Gastrocnemius medialis (tissue), 4 donors: Measurements from ENCODE around the gene NAV2. TPM values are rescaled to one million over a fixed set of nuclear protein-coding genes. Genes with fewer than 3 reads are reported as not detected.

ENCODE experiments used
- ATAC-seq, 2 donors: fragments of 150-250 bp; one replicate each; pipeline ENCODE4 v1.9.1; 2016
- DNase-seq, 2 donors: peaks; one replicate each; pipeline ENCODE4 v3.0.0-alpha.2; 2019
- H3K27ac ChIP-seq, 4 donors: fragments of 200-600 bp; sonication (generic); 1 replicate in 1 of 4; 2 replicates in 3 of 4; pipeline ENCODE4 v1.5.1; 2016 to 2018; ENCODE audit warnings: mild to moderate bottlenecking in 2 of 4, moderate library complexity in 1 of 4
- H3K27me3 ChIP-seq, 3 donors: fragments of 200-600 bp; sonication (generic) in 2 of 3; 1 replicate in 1 of 3; 2 replicates in 2 of 3; pipeline versions ENCODE4 v1.5.1 to v1.6.0; 2016 to 2019; ENCODE audit warnings: mild to moderate bottlenecking in 1 of 3, moderate library complexity in 1 of 3
- H3K36me3 ChIP-seq, 2 donors: fragments of 200-600 bp; sonication (generic) in 1 of 2; one replicate each; pipeline ENCODE4 v1.5.1; 2017 to 2018
- H3K4me1 ChIP-seq, 2 donors: fragments of 200-600 bp; sonication (generic) in 1 of 2; one replicate each; pipeline ENCODE4 v1.5.1; 2016 to 2017; ENCODE audit warnings: mild to moderate bottlenecking in 2 of 2
- H3K4me3 ChIP-seq, 4 donors: fragments of 200-600 bp; sonication (generic) in 3 of 4; 1 replicate in 1 of 4; 2 replicates in 3 of 4; pipeline ENCODE4 v1.5.1; 2016 to 2019; ENCODE audit warnings: mild to moderate bottlenecking in 2 of 4
- H3K9me3 ChIP-seq, 3 donors: fragments of 200-600 bp; sonication (generic) in 2 of 3; 1 replicate in 1 of 3; 2 replicates in 2 of 3; pipeline ENCODE4 v1.5.1; 2016 to 2019
- POLR2A ChIP-seq, 2 donors: fragments of 450-650 bp; IDR thresholded peaks; one replicate each; pipeline ENCODE4 v1.6.1; 2017; ENCODE audit warnings: antibody characterized with exemption in 2 of 2, mild to moderate bottlenecking in 2 of 2, moderate library complexity in 2 of 2
- in situ Hi-C, 4 donors: fragments of 200-750 bp; cut with MboI; loops; one replicate each; pipeline versions ENCODE4 v1.15.0 to v1.8.0; 2017; ENCODE audit warnings: low sequenced_read_pairs in 4 of 4
- intact Hi-C: fragments of 100-400 bp; cut with DNase I; formaldehyde crosslinking; loops from one replicate; pipeline ENCODE4 v1.15.1; 2023; ENCODE audit warnings: low total_unique reads
- total RNA-seq, 4 donors: library from RNA; depleted of rRNA; stranded (reverse); fragments of >200 nt; gene quantifications; one replicate each; pipeline versions ENCODE4 v1.1.0 to v1.2.3, GENCODE V29; 2016
- TF ChIP-seq, protein P1 (sequence below), 5 experiments: fragments of 450-650 bp in 3 of 5; fragments of 200-600 bp in 2 of 5; sonication (generic) in 2 of 5; IDR thresholded peaks in 4 of 5; conservative IDR thresholded peaks in 1 of 5; 1 replicate in 4 of 5; 2 replicates in 1 of 5; pipeline ENCODE4 v1.5.1; 2016 to 2019; ENCODE audit warnings: antibody characterized with exemption in 5 of 5, mild to moderate bottlenecking in 3 of 5, moderate library complexity in 3 of 5

NAV2 gene
- total RNA-seq, 4 donors from 2014 or later = 3.2 to 7.7 (median 5.5) TPM

DNA sequence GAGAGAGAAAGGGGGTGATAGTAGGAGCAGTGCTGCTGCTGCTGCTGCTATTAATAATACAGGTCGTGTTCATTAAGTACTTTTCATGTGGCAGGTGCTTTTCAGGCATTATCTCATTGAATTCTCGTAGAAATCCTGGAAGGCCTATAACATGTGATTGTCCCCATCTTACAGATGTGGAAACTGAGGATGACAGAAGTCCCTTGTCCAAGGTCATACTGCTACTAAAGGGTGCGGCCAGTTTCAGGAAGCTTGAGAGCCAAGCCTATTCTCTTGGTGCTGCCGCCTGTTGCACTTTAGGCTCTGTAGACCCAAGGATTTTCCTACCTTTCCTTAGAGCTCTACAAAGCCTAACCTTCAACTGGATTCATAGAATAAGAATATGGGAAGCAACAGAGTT lies 254.3 kb downstream of the NAV2 start:
- in situ Hi-C loops (loop anchor here in 1 of 4 donors (25.0 kb wide), 1 partner anchor 370 kb away; no protein-coding TSS in a partner anchor), intact Hi-C loops (no loop called here)
- H3K27ac ChIP-seq = no peak overlapping the region
- DNase-seq (no peak), ATAC-seq (no peak)
- H3K9me3 ChIP-seq = no peaks in the 10 kb centered on the region
- H3K4me1 ChIP-seq = no peaks in the 10 kb centered on the region
- no peaks in the 10 kb centered on the region for H3K27me3 ChIP-seq
- TF ChIP-seq, protein P1, sequence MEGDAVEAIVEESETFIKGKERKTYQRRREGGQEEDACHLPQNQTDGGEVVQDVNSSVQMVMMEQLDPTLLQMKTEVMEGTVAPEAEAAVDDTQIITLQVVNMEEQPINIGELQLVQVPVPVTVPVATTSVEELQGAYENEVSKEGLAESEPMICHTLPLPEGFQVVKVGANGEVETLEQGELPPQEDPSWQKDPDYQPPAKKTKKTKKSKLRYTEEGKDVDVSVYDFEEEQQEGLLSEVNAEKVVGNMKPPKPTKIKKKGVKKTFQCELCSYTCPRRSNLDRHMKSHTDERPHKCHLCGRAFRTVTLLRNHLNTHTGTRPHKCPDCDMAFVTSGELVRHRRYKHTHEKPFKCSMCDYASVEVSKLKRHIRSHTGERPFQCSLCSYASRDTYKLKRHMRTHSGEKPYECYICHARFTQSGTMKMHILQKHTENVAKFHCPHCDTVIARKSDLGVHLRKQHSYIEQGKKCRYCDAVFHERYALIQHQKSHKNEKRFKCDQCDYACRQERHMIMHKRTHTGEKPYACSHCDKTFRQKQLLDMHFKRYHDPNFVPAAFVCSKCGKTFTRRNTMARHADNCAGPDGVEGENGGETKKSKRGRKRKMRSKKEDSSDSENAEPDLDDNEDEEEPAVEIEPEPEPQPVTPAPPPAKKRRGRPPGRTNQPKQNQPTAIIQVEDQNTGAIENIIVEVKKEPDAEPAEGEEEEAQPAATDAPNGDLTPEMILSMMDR (IDR thresholded peaks at IDR 0.05 in 4 of 5, conservative IDR thresholded peaks at IDR 0.05 in 1 of 5) = no peak
- no peak for TF ChIP-seq POLR2A (IDR thresholded peaks at IDR 0.05)
- no peak overlapping the region for H3K4me3 ChIP-seq
- no peaks in the 10 kb centered on the region for H3K36me3 ChIP-seq

DNA sequence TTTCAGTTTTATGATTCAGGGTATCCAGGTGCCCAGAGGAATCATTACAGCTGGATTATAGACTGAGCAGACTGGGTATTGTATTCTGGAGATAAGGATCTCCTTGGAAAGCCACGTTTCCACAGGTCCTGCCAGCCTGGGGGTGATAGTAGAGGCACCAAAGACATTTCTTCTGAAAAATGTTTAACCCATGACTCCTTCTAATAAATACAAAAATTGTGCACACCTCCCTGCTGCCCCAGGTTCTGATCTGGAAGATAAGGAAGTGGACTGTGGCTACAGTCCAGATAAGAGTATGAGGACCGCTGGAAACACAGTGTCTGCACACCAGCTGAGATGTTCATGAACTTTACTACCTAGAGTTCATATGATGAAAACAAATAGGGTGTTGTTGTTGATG lies 255.2 kb downstream of the NAV2 start:
- no peak for TF ChIP-seq POLR2A (IDR thresholded peaks at IDR 0.05)
- TF ChIP-seq, protein P1 (IDR thresholded peaks at IDR 0.05 in 4 of 5, conservative IDR thresholded peaks at IDR 0.05 in 1 of 5) = no peak
- ATAC-seq (no peak), DNase-seq (no peak)
- in situ Hi-C loops = loop anchor here in 1 of 4 donors (25.0 kb wide), 1 partner anchor 370 kb away; no protein-coding TSS in a partner anchor
- no peaks in the 10 kb centered on the region for H3K27me3 ChIP-seq
- H3K4me3 ChIP-seq = no peak overlapping the region
- H3K27ac ChIP-seq = no peak overlapping the region
- H3K36me3 ChIP-seq = no peaks in the 10 kb centered on the region
- intact Hi-C loops = no loop called here
- no peaks in the 10 kb centered on the region for H3K9me3 ChIP-seq
- no peaks in the 10 kb centered on the region for H3K4me1 ChIP-seq

- intact Hi-C loops = no loop called here
- H3K27me3 ChIP-seq = no peaks in the 10 kb centered on the region
- no peaks in the 10 kb centered on the region for H3K9me3 ChIP-seq
- no peak overlapping the region for H3K4me3 ChIP-seq
- H3K4me1 ChIP-seq = no peaks in the 10 kb centered on the region
- in situ Hi-C loops = loop anchor here in 1 of 4 donors (25.0 kb wide), 1 partner anchor 368 kb away; no protein-coding TSS in a partner anchor
- DNase-seq = no peak
- TF ChIP-seq, protein P1 (IDR thresholded peaks at IDR 0.05 in 4 of 5, conservative IDR thresholded peaks at IDR 0.05 in 1 of 5) = no peak
- TF ChIP-seq POLR2A (IDR thresholded peaks at IDR 0.05) = no peak
- no peaks in the 10 kb centered on the region for H3K36me3 ChIP-seq
- no peak overlapping the region for H3K27ac ChIP-seq
- ATAC-seq = no peak
Observed at GRCh38 chr11:19968860-19969259, 256.2 kb downstream of the NAV2 start.

DNA sequence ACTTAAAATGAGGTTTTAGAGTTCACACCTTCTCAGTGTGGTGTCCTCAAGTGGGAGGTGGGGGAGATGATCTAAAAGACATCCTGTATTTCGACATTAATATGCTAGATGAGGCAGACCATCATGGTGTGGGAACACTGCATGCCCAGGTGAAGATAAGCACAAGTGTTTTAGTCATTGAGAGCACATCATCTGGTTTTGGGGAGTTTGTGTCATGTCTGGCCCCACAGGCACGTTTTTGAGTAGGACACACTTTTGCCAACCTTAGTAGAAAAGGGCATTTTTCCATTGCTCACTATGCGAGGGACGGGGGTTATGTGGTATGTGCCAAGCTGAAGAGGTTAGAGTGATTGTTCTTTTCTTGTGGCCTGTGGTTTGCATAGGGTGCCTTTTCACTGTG lies 258.3 kb downstream of the NAV2 start:
- H3K9me3 ChIP-seq = no peaks in the 10 kb centered on the region
- no peak for ATAC-seq
- DNase-seq = no peak
- H3K36me3 ChIP-seq = no peaks in the 10 kb centered on the region
- H3K27me3 ChIP-seq = no peaks in the 10 kb centered on the region
- in situ Hi-C loops = loop anchor here in 1 of 4 donors (25.0 kb wide), 1 partner anchor 366 kb away; no protein-coding TSS in a partner anchor
- no peak for TF ChIP-seq POLR2A (IDR thresholded peaks at IDR 0.05)
- TF ChIP-seq, protein P1 (IDR thresholded peaks at IDR 0.05 in 4 of 5, conservative IDR thresholded peaks at IDR 0.05 in 1 of 5) = no peak
- H3K4me3 ChIP-seq = no peak overlapping the region
- H3K27ac ChIP-seq = no peak overlapping the region
- no peaks in the 10 kb centered on the region for H3K4me1 ChIP-seq
- intact Hi-C loops = no loop called here

DNA sequence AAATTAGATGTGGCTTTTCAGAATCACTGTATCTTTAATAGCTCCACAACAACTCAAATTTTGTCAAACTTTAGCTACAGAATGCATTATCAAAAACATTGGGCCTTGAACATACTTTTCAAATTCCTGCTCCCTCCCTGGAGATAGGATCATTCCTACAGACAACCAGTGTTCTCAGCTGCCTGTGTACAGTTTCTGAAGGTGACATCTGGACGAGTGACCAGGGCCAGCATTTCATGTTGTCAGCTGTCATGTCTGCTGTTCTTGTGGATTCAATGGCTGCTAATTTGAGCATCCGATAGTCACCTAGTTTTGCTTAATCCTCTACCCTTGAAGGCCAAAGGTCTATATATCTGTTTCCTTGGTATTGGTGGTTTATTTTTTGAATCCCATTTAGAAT lies 259.5 kb downstream of the NAV2 start:
- in situ Hi-C loops = loop anchor here in 1 of 4 donors (25.0 kb wide), 1 partner anchor 365 kb away; no protein-coding TSS in a partner anchor
- intact Hi-C loops = no loop called here
- TF ChIP-seq, protein P1 (IDR thresholded peaks at IDR 0.05 in 4 of 5, conservative IDR thresholded peaks at IDR 0.05 in 1 of 5) = no peak
- no peak for TF ChIP-seq POLR2A (IDR thresholded peaks at IDR 0.05)
- no peaks in the 10 kb centered on the region for H3K36me3 ChIP-seq
- H3K4me1 ChIP-seq = no peaks in the 10 kb centered on the region
- ATAC-seq (no peak), DNase-seq (no peak)
- H3K9me3 ChIP-seq = no peaks in the 10 kb centered on the region
- no peaks in the 10 kb centered on the region for H3K27me3 ChIP-seq
- H3K4me3 ChIP-seq = no peak overlapping the region
- H3K27ac ChIP-seq = no peak overlapping the region
